PC-3 (cell line): ENCODE measurements around the gene VTI1A. TPM values are rescaled to one million over a fixed set of nuclear protein-coding genes. Genes with fewer than 3 reads are reported as not detected.

Source experiments
- ATAC-seq: fragments of 200-7000 bp; cut with Tn5 transposase; 2 replicates; pipeline ENCODE4 v1.9.1; 2020; ENCODE audit warnings: mild to moderate bottlenecking, moderate library complexity
- BruUV-seq: library from RNA; stranded (reverse); fragments of 400-500 nt; replicated peaks from 2 replicates; lab custom pipeline; 2021; lab: Mats Ljungman, UMichigan
- CTCF ChIA-PET: fragments of 300-600 bp; sonication (Branson Sonifier 250); formaldehyde crosslinking; loops from one replicate; lab custom pipeline; 2022; ENCODE audit warnings: antibody characterized with exemption; lab: Charles Lee
- POLR2A ChIA-PET: fragments of 300-600 bp; sonication (Branson Sonifier 250); formaldehyde crosslinking; loops from one replicate; lab custom pipeline; 2022; ENCODE audit warnings: antibody characterized with exemption; ENCODE audit not compliant: unreplicated experiment; lab: Charles Lee
- DNase-seq: peaks from one replicate; pipeline ENCODE4 v3.0.0-alpha.2; 2015
- H2AFZ ChIP-seq: fragments of 300-600 bp; sonication (generic); 2 replicates; pipeline ENCODE4 v1.6.0; 2016; ENCODE audit warnings: antibody characterized with exemption, low read length
- H3F3A ChIP-seq: fragments of 300-600 bp; sonication (generic); one replicate; pipeline ENCODE4 v1.6.0; 2017; ENCODE audit warnings: antibody characterized with exemption, low read length, control low read depth, mild to moderate bottlenecking; ENCODE audit not compliant: unreplicated experiment
- H3K27ac ChIP-seq: fragments of 300-600 bp; sonication (generic); 2 replicates; pipeline ENCODE4 v1.5.1; 2016; ENCODE audit warnings: mild to moderate bottlenecking, low read length
- H3K27me3 ChIP-seq: fragments of 300-600 bp; sonication (generic); 2 replicates; pipeline ENCODE4 v1.6.1; 2016; ENCODE audit warnings: low read length, mixed read lengths
- H3K36me3 ChIP-seq: fragments of 300-600 bp; sonication (generic); 2 replicates; pipeline ENCODE4 v1.6.1; 2016; ENCODE audit warnings: low read depth, mixed run types, low read length, mixed read lengths
- H3K4me1 ChIP-seq: fragments of 300-600 bp; sonication (generic); 2 replicates; pipeline ENCODE4 v1.5.1; 2016; ENCODE audit warnings: low read length; ENCODE audit not compliant: insufficient read depth
- H3K4me2 ChIP-seq: fragments of 300-600 bp; sonication (generic); 2 replicates; pipeline ENCODE4 v1.6.0; 2016; ENCODE audit warnings: low read length
- H3K4me3 ChIP-seq: fragments of 300-600 bp; sonication (generic); 2 replicates; pipeline ENCODE4 v1.5.1; 2016; ENCODE audit warnings: mild to moderate bottlenecking, low read length, mixed read lengths
- H3K79me2 ChIP-seq: fragments of 300-600 bp; sonication (generic); 2 replicates; pipeline ENCODE4 v1.6.1; 2017; ENCODE audit warnings: low read length, mixed read lengths
- H3K9ac ChIP-seq: fragments of 300-600 bp; sonication (generic); 2 replicates; pipeline ENCODE4 v1.6.0; 2016; ENCODE audit warnings: mild to moderate bottlenecking, low read length
- H3K9me2 ChIP-seq: fragments of 300-600 bp; sonication (generic); replicated peaks from 2 replicates; pipeline ENCODE4 v1.6.1; 2016; ENCODE audit warnings: mixed run types, low read length, mixed read lengths
- H3K9me3 ChIP-seq: fragments of 300-600 bp; sonication (generic); 2 replicates; pipeline ENCODE4 v1.6.1; 2016; ENCODE audit warnings: low read length, mixed read lengths
- H4K20me1 ChIP-seq: fragments of 300-600 bp; sonication (generic); 2 replicates; pipeline ENCODE4 v1.6.1; 2016; ENCODE audit warnings: low read length, mixed read lengths
- CTCF ChIP-seq: fragments of 300-600 bp; sonication (generic); conservative IDR thresholded peaks from 2 replicates; pipeline ENCODE4 v1.5.1; 2017; ENCODE audit warnings: antibody characterized with exemption, low read depth, mild to moderate bottlenecking, low read length
- EZH2 ChIP-seq: fragments of 300-600 bp; sonication (generic); IDR thresholded peaks from one replicate; pipeline ENCODE4 v1.6.1; 2017; ENCODE audit warnings: antibody characterized with exemption, mild to moderate bottlenecking, low read length; ENCODE audit not compliant: unreplicated experiment
- EZH2phosphoT487 ChIP-seq: fragments of 300-600 bp; sonication (generic); IDR thresholded peaks from 2 replicates; pipeline ENCODE4 v1.6.1; 2018; ENCODE audit warnings: mild to moderate bottlenecking, antibody characterized with exemption, low read length, borderline replicate concordance
- intact Hi-C: fragments of 100-400 bp; cut with micrococcal nuclease; formaldehyde crosslinking; loops from 2 replicates; pipeline ENCODE4 v1.9.0; 2023
- total RNA-seq: library from RNA; depleted of rRNA; stranded (reverse); fragments of >200 nt; gene quantifications from 2 replicates; pipeline ENCODE4 v1.2.3, GENCODE V29; 2014

VTI1A gene
- total RNA-seq, 1 experiment from 2014 or later: 18.1 TPM

GRCh38 chr10:112535531-112535951 lies 88.5 kb downstream of the VTI1A start:
- Histone ChIP-seq H3K4me3 (no peak overlapping the region), H3K36me3 (no peaks in the 10 kb centered on the region), H3K9me3 (no peaks in the 10 kb centered on the region), H2AFZ (no peak overlapping the region), H3K27ac (no peak overlapping the region), H3K9me2 (no peaks in the 10 kb centered on the region), H3K27me3 (no peaks in the 10 kb centered on the region), H3K79me2 (no peaks in the 10 kb centered on the region), H3K4me1 (no peaks in the 10 kb centered on the region), H3K4me2 (no peak overlapping the region), H3F3A (no peaks in the 10 kb centered on the region), H4K20me1 (no peaks in the 10 kb centered on the region), H3K9ac (no peak overlapping the region)
- intact Hi-C loops: no loop called here
- no peak for TF ChIP-seq CTCF
- TF ChIP-seq EZH2phosphoT487: no peak
- TF ChIP-seq EZH2: no peak
- BruUV-seq: no TSS peak
- ATAC-seq (no peak), DNase-seq (no peak)
- ChIA-PET POLR2A (no interaction called here), CTCF (no interaction called here)

GRCh38 chr10:112536663-112537062 lies 89.6 kb downstream of the VTI1A start:
- intact Hi-C loops: no loop called here
- DNase-seq: no peak
- no peaks in the 10 kb centered on the region for H3K9me2 ChIP-seq
- H3K4me2 ChIP-seq: no peak overlapping the region
- no peaks in the 10 kb centered on the region for H3K79me2 ChIP-seq
- no peaks in the 10 kb centered on the region for H4K20me1 ChIP-seq
- H2AFZ ChIP-seq: no peak overlapping the region
- BruUV-seq: no TSS peak
- no peaks in the 10 kb centered on the region for H3F3A ChIP-seq
- H3K9ac ChIP-seq: no peak overlapping the region
- H3K27ac ChIP-seq: no peak overlapping the region
- no peak for TF ChIP-seq EZH2phosphoT487
- TF ChIP-seq CTCF: no peak
- TF ChIP-seq EZH2: no peak
- POLR2A ChIA-PET: no interaction called here
- H3K9me3 ChIP-seq: no peaks in the 10 kb centered on the region
- no peaks in the 10 kb centered on the region for H3K27me3 ChIP-seq
- no peak for ATAC-seq
- H3K4me3 ChIP-seq: no peak overlapping the region
- no peaks in the 10 kb centered on the region for H3K36me3 ChIP-seq
- CTCF ChIA-PET: no interaction called here
- H3K4me1 ChIP-seq: no peaks in the 10 kb centered on the region

GRCh38 chr10:112538168-112538567 lies 91.2 kb downstream of the VTI1A start:
- DNase-seq: no peak
- no peaks in the 10 kb centered on the region for H3K27me3 ChIP-seq
- TF ChIP-seq EZH2 (no peak), EZH2phosphoT487 (no peak), CTCF (no peak)
- no peaks in the 10 kb centered on the region for H3F3A ChIP-seq
- ChIA-PET POLR2A (no interaction called here), CTCF (no interaction called here)
- no peak overlapping the region for H2AFZ ChIP-seq
- no peak for ATAC-seq
- H3K9me3 ChIP-seq: no peaks in the 10 kb centered on the region
- no peak overlapping the region for H3K9ac ChIP-seq
- no peaks in the 10 kb centered on the region for H3K4me1 ChIP-seq
- H4K20me1 ChIP-seq: no peaks in the 10 kb centered on the region
- intact Hi-C loops: no loop called here
- H3K9me2 ChIP-seq: no peaks in the 10 kb centered on the region
- no peaks in the 10 kb centered on the region for H3K79me2 ChIP-seq
- H3K4me2 ChIP-seq: no peak overlapping the region
- no peak overlapping the region for H3K4me3 ChIP-seq
- BruUV-seq: no TSS peak
- no peaks in the 10 kb centered on the region for H3K36me3 ChIP-seq
- no peak overlapping the region for H3K27ac ChIP-seq
